Thyroid gland (tissue), 4 donors: Measurements from ENCODE around the gene DNAJC10.

Source experiments
- CTCF ChIP-seq, 6 experiments: fragments of 200-600 bp in 3 of 6; fragments of 450-650 bp in 3 of 6; sonication (generic) in 3 of 6; IDR thresholded peaks; one replicate each; pipeline ENCODE4 v1.5.1; 2016 to 2019; ENCODE audit warnings: antibody characterized with exemption in 6 of 6, mild to moderate bottlenecking in 2 of 6, inconsistent platforms in 1 of 6, moderate library complexity in 1 of 6
- POLR2A ChIP-seq, 2 donors: fragments of 450-650 bp; IDR thresholded peaks; one replicate each; pipeline ENCODE4 v1.6.1; 2017; ENCODE audit warnings: antibody characterized with exemption in 2 of 2, mild to moderate bottlenecking in 2 of 2, moderate library complexity in 1 of 2

- TF ChIP-seq CTCF (IDR thresholded peaks at IDR 0.05) (peak in 2 of 6 experiments; percentile 35 to 43), POLR2A (IDR thresholded peaks at IDR 0.05) (no peak)
These were observed 51.5 kb downstream of the DNAJC10 start for GRCh38 chr2:182767578-182767977.
